ENCODE results near the gene MN1. TPM values are rescaled to one million over a fixed set of nuclear protein-coding genes. Genes with fewer than 3 reads are reported as not detected.

MN1 gene
- total RNA-seq, 1 donor = 55.9 TPM

DNA sequence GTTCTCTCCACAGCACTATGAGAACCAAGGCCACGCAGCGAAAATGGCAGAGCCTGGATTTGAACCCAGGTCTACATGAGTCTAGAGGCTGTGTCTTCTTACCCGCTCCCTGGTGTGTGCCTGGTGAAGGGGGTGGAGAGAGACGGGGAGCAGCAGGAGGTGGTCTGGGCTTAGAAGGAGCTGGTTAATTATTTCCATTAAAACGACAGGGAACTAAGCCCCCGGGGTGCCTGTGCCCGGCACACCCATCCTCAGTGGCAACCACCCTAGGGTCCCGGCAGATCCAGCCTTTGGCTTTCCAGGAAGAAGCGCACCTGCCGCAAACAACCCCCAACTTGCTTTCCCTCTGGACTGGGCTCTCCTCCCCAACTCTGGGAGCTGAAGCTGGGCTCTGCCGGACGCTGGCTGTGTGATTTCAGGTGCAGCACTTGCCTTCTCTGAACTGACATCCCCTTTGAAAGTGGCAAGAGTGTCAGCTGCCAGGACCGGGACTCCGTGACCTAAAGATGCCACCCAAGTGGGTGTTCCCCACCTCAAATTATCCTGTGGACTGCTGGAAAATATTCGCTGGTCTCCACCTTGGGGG lies 35.8 kb downstream of the MN1 start:
- H3K4me3 ChIP-seq (ENCODE audit: low read depth, low read length) = no peak overlapping the region
- TF ChIP-seq, protein P1, sequence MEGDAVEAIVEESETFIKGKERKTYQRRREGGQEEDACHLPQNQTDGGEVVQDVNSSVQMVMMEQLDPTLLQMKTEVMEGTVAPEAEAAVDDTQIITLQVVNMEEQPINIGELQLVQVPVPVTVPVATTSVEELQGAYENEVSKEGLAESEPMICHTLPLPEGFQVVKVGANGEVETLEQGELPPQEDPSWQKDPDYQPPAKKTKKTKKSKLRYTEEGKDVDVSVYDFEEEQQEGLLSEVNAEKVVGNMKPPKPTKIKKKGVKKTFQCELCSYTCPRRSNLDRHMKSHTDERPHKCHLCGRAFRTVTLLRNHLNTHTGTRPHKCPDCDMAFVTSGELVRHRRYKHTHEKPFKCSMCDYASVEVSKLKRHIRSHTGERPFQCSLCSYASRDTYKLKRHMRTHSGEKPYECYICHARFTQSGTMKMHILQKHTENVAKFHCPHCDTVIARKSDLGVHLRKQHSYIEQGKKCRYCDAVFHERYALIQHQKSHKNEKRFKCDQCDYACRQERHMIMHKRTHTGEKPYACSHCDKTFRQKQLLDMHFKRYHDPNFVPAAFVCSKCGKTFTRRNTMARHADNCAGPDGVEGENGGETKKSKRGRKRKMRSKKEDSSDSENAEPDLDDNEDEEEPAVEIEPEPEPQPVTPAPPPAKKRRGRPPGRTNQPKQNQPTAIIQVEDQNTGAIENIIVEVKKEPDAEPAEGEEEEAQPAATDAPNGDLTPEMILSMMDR (IDR thresholded peaks at IDR 0.05; ENCODE audit: insufficient read depth, low read length) = no peak
- DNase-seq (ENCODE audit: low read depth) = no peak

DNA sequence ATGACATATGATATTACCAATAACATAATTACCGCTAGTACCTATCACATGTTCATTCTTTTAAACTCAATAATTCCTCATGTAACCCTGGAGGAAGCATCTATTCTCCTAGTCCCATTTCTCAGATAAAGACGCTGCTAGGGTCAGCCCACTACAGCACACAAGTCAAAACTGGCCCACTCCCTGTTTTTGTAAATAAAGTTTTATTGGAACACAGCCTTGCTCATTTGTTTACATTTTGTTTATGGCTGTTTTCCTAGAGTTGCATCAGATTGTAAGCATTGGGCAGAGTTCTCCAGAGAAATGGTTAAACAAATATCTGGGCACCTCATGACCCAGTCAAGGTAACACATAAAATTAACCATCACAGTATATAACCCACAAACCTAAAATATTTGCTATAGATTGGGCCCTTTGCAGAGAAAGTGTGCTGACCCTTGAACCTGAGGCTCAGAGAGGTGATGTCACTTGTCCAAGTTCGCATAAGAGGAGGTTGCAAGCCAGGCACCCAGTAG lies 36.8 kb downstream of the MN1 start:
- DNase-seq (ENCODE audit: low read depth) = no peak
- H3K4me3 ChIP-seq (ENCODE audit: low read depth, low read length) = no peak overlapping the region
- TF ChIP-seq, protein P1 (IDR thresholded peaks at IDR 0.05; ENCODE audit: insufficient read depth, low read length) = no peak

DNA sequence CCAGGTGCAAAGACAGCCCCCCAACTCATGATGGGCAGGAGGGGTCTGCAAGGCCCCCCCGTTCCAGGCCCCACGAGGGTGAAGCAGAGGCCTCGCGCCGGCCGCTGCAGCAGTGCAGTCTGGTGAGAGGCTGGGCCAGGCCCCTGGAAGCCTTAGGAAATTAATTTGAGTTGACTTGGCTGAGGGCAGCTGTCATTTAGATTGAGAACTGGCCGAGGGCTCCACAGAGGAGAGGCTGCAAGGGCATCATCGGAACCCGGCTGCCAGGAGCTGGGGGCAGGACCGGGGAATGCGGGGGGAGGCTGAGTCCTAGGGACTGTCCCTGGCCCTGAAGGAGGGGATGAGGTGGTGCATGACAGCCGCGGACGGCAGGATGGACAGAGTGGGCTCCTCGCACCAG lies 39.9 kb downstream of the MN1 start:
- no peak overlapping the region for H3K4me3 ChIP-seq (ENCODE audit: low read depth, low read length)
- TF ChIP-seq, protein P1 (IDR thresholded peaks at IDR 0.05; ENCODE audit: insufficient read depth, low read length) = no peak

DNA sequence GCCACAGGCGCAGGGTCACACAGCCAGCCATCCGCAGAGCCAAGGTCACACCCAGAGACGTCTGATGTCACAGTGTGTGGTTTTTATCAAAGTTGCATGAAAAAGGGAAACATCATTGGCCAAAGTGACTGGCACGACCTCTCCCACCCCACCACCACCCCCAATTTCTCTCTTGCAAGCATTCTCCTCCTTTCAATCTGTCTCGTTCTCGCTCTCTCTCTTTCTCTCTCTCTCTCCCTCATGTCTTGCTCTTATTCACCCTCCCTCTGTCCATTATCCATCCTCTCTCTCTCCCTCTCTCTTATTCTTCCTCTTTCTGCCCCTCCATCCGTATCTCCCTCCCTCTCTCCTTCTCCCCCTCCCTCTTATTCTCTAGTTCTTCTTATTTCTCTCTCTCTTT lies 40.6 kb downstream of the MN1 start:
- H3K4me3 ChIP-seq (ENCODE audit: low read depth, low read length) = no peak overlapping the region
- TF ChIP-seq, protein P1 (IDR thresholded peaks at IDR 0.05; ENCODE audit: insufficient read depth, low read length) = no peak
- no peak for DNase-seq (ENCODE audit: low read depth)

More for the DNA sequence above, 39.9 kb downstream of the MN1 start:
- no peak for DNase-seq (ENCODE audit: low read depth)

DNA sequence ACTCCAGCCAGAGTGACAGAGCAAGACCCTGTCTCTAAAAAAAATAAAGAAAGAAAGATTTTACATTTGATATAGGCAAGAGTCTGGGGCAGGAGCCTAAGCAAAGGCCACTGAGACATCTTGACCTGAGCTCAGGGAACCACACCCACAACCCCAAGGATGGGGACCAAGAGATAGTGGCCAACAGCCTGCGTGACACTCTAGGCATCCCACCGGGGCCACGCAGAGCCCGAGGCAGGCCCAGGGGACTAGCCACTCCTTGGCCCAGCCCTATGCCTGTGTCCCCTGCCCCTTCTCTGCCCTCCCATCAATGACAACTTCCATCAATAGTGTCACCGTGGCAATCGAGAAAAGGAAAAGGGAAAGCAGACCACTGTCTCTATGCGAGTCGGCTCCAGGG lies 41.1 kb downstream of the MN1 start:
- no peak overlapping the region for H3K4me3 ChIP-seq (ENCODE audit: low read depth, low read length)
- TF ChIP-seq, protein P1 (IDR thresholded peaks at IDR 0.05; ENCODE audit: insufficient read depth, low read length) = no peak
- DNase-seq (ENCODE audit: low read depth) = no peak

DNA sequence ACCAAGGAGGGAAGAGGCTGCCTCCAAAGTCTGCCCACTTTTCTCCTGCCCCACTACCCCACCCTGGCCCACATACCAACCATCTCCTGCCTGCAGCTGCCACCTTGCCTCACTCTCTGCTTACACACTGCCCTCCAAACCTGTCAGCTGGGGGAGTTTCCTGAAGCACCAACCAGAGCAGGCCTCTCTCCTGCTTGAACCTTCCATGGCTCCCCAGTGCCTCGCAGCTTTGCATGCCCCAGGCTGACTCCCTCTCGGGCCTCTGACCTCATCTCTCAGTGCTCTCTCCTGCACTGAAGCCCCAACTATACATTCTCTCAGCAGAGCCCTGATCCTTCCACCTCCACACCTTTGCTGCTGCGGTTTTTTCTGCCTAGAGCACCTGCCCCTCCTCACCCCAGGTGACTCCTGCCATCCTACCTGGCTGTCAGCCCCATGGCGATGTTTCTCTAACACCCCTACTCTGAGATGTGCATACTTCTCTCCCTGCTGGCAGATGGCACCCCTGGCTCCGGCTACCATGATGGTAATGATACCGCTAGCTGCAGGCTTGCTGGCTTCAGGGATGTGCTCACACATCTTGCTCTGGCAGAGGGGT lies 43.5 kb downstream of the MN1 start:
- H3K4me3 ChIP-seq (ENCODE audit: low read depth, low read length) = no peak overlapping the region
- TF ChIP-seq, protein P1 (IDR thresholded peaks at IDR 0.05; ENCODE audit: insufficient read depth, low read length) = no peak
- DNase-seq (ENCODE audit: low read depth) = no peak
